Right renal pelvis (tissue), 4 donors: ENCODE results near the gene PCDHA1. TPM values are rescaled to one million over a fixed set of nuclear protein-coding genes. Genes with fewer than 3 reads are reported as not detected.
"Not testable (repeated sequence)": the region's sequence is repeated elsewhere in the genome, so short reads cannot be mapped to it uniquely, and the experiment has no call there.

Experiments
- DNase-seq, 4 donors: peaks; one replicate each; pipeline ENCODE4 v3.0.0-alpha.2; 2013; ENCODE audit warnings: low read depth in 4 of 4, low spot score in 3 of 4, missing footprints in 1 of 4
- polyA plus RNA-seq, 4 donors: library from polyadenylated mRNA; unstranded; fragments of 120-200 nt; gene quantifications; one replicate each; pipeline ENCODE4 v1.2.1, GENCODE V29; 2013; ENCODE audit not compliant: insufficient read length in 4 of 4

The PCDHA1 gene
- polyA plus RNA-seq, 4 donors = 0.06 TPM; not detected in 3

GRCh38 chr5:140806834-140807775 is 21.2 kb downstream of the PCDHA1 start, which contains the start of gene PCDHA4:
PCDHA4 (plus strand) TSS chr5:140807068.
- DNase-seq = no peak

- DNase-seq = not testable (repeated sequence)
Observed at GRCh38 chr5:140808241-140808888, 22.4 kb downstream of the PCDHA1 start.

- no peak for DNase-seq
Observed at GRCh38 chr5:140808889-140809291, 22.9 kb downstream of the PCDHA1 start.

DNA sequence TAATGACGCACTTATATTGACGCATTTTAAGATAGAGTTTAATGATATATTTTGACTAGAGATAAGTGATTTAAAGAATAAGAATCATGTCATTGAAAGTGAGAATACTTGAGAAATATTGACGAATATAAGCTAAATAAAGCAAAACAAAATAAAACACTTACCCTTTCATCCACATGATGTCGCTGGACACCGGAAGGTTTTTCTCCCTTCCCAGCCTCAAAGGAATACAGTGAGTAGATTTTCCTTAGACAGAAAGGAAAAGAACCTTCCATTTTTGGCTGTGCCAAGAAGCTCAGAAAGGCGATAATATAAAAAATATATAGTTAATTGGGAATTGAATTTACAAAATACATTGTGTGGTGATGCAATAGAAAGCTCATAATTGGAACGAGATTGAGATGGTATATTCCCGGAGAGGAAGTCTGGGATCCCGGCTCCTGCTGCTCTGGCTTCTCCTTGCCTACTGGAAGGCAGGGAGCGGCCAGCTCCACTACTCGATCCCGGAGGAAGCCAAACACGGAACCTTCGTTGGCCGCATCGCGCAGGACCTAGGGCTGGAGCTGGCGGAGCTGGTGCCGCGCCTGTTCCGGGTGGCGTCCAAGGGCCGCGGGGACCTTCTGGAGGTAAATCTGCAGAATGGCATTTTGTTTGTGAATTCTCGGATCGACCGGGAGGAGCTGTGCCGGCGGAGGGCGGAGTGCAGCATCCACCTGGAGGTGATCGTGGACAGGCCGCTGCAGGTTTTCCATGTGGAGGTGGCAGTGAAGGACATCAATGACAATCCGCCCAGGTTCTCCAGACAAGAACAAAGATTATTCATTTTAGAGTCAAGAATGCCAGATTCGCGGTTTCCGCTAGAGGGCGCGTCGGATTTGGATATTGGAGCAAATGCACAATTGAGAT is 35.7 kb downstream of the PCDHA1 start, which contains the start of gene PCDHA5:
Gene PCDHA5 (plus strand): TSS at position 239 of the 906 bp plus-strand sequence.
- DNase-seq = no peak

GRCh38 chr5:140822281-140822629 is 36.3 kb downstream of the PCDHA1 start:
- DNase-seq = no peak

GRCh38 chr5:140822969-140823368 is 37.0 kb downstream of the PCDHA1 start:
- DNase-seq = not testable (repeated sequence)

GRCh38 chr5:140823475-140823874 is 37.5 kb downstream of the PCDHA1 start:
- no peak for DNase-seq

GRCh38 chr5:140827704-140828361 is 41.9 kb downstream of the PCDHA1 start, which contains the start of gene PCDHA6:
PCDHA6 (plus strand) TSS chr5:140827960; CDS start chr5:140828092, 132 bp downstream.
- no peak for DNase-seq

DNA sequence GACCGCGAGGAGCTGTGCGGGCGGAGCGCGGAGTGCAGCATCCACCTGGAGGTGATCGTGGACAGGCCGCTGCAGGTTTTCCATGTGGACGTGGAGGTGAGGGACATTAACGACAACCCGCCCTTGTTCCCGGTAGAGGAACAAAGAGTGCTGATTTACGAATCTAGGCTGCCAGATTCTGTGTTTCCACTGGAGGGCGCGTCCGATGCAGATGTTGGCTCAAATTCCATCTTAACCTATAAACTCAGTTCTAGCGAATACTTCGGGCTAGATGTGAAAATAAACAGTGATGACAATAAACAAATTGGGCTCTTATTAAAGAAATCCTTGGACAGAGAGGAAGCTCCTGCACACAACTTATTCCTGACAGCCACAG is 42.4 kb downstream of the PCDHA1 start:
- DNase-seq = no peak

GRCh38 chr5:140829511-140830501 is 43.9 kb downstream of the PCDHA1 start:
- DNase-seq = not testable (repeated sequence)

DNA sequence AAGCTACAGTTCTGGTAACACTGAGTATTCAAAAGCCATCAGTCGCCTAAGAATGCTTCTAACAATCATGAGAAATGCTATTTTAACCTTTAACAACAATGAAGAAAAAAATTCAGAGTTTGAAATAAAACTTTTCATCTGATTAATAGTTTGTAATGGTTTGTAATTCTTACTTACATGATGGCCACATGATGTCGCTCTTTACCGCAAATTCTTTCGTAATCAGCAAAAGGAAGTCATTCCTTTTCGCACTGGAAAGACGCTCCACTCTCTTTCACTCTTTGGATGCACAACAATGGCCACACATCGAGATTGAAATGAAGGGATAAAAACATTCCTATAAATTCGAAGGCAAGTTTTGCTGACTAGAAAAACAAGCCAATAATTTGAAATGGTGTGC is 48.1 kb downstream of the PCDHA1 start, which contains the start of gene PCDHA7:
Gene PCDHA7 (plus strand): TSS at position 277 of the 400 bp plus-strand sequence. CDS start 115 bp downstream, at position 392.
- DNase-seq = no peak

GRCh38 chr5:140834439-140835008 is 48.6 kb downstream of the PCDHA1 start:
- not testable (repeated sequence) for DNase-seq

DNA sequence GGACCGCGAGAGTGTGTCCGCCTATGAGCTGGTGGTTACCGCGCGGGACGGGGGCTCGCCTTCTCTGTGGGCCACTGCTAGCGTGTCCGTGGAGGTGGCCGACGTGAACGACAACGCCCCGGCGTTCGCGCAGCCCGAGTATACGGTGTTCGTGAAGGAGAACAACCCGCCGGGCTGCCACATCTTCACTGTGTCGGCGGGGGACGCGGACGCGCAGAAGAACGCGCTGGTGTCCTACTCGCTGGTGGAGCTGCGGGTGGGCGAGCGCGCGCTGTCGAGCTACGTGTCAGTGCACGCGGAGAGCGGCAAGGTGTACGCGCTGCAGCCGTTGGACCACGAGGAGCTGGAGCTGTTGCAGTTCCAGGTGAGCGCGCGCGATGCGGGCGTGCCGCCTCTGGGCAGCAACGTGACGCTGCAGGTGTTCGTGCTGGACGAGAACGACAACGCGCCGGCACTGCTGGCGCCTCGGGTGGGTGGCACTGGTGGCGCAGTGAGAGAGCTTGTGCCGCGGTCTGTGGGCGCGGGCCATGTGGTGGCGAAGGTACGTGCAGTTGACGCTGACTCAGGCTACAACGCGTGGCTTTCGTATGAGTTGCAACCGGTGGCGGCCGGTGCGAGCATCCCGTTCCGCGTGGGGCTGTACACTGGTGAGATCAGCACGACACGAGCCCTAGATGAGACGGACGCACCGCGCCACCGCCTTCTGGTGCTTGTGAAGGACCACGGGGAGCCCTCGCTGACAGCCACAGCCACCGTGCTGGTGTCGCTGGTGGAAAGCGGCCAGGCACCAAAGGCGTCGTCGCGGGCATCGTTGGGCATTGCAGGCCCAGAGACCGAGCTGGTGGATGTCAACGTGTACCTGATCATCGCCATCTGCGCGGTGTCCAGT is 49.9 kb downstream of the PCDHA1 start:
- no peak for DNase-seq

DNA sequence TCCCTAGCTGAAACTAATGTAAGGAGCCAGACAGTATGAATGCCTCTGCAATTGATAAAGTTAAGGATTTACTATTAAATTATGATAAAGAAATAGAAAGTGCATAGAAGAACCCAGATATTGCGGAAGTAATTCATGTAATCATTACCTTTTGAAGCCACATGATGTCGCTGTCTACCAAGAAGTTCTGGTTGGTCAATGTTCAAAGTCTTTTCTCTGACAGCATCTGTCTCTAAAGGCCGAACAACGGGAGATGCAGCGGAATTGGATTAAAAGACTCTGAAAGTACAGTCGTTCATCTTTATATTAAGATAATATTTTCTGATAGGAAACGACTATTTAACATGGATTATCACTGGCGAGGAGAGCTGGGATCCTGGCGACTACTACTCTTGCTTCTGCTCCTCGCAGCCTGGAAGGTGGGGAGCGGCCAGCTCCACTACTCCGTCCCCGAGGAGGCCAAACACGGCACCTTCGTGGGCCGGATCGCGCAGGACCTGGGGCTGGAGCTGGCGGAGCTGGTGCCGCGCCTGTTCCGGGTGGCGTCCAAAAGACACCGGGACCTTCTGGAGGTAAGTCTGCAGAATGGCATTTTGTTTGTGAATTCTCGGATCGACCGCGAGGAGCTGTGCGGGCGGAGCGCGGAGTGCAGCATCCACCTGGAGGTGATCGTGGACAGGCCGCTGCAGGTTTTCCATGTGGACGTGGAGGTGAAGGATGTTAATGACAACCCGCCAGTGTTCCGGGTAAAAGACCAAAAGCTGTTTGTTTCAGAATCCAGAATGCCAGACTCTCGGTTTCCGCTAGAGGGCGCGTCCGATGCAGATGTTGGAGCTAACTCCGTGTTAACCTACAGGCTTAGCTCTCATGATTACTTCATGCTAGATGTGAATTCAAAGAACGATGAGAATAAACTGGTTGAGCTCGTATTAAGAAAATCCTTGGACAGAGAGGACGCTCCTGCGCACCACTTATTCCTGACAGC is 55.3 kb downstream of the PCDHA1 start, which contains the start of gene PCDHA8:
Gene PCDHA8 (plus strand): TSS at position 210 of the 985 bp plus-strand sequence. CDS start 135 bp downstream, at position 345.
- DNase-seq = peak in 1 of 4 donors; percentile 3

DNA sequence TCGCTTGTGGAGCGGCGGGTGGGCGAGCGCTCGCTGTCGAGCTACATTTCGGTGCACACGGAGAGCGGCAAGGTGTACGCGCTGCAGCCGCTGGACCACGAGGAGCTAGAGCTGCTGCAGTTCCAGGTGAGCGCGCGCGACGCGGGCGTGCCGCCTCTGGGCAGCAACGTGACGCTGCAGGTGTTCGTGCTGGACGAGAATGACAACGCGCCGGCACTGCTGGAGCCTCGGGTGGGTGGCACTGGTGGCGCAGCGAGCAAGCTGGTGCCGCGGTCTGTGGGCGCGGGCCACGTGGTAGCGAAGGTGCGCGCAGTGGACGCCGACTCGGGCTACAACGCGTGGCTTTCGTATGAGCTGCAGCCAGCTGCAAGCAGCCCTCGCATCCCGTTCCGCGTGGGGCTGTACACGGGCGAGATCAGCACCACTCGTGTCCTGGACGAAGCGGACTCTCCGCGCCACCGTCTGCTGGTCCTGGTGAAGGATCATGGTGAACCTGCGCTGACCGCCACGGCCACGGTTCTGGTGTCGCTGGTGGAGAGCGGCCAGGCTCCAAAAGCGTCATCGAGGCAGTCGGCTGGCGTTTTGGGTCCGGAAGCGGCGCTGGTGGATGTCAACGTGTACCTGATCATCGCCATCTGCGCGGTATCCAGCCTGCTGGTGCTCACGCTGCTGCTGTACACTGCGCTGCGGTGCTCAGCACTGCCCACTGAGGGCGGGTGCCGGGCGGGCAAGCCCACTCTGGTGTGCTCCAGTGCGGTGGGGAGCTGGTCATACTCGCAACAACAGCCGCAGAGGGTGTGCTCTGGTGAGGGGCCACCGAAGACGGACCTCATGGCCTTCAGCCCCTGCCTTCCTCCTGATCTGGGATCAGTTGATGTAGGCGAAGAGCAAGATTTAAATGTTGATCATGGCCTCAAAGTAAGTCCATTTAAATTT is 57.1 kb downstream of the PCDHA1 start:
- no peak for DNase-seq
